GM18520 (cell line): ENCODE measurements around the gene BIRC6.
"Not testable (repeated sequence)": the region's sequence is repeated elsewhere in the genome, so short reads cannot be mapped to it uniquely, and the experiment has no call there.

Experiments
- ATAC-seq: cut with Tn5 transposase; IDR thresholded peaks from one replicate; pipeline ENCODE4 v1.9.1; 2021; ENCODE audit not compliant: unreplicated experiment

Gene BIRC6

DNA sequence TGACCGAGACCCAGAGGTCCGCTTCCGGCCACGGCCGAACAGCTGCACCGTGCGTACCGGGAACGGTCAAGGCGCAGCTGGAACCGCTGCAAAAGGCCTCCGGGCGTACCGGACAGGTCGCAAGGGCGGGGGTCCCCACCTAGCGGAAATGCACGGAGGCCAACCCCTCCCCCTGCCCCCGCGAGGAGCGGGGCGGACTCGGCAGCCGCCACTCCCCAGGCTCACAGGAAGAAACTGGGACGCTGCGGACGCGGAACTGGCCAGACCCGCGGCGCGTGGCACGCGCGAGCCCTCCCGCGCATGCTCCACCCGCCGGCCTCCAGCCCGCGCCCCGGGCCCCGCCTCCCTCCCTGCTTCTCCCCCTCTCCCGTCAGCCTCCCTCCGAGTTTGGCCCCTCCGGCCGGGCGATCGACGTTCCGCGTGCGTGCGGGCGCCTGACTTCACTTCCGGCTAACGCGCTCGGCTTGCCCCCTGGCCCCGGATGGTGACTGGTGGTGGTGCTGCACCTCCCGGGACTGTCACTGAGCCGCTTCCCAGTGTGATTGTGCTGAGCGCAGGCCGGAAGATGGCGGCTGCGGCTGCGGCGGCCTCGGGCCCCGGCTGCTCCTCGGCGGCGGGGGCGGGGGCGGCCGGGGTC lies at the start of gene BIRC6:
TSS of gene BIRC6 (plus strand) at position 343 of the 637 bp plus-strand sequence. CDS start at position 482, 139 bp downstream.
- peak; percentile 80 for ATAC-seq

GRCh38 chr2:32310577-32310976 lies 46.2 kb upstream of the BIRC6 start:
- ATAC-seq: no peak

GRCh38 chr2:32314886-32315285 lies 41.9 kb upstream of the BIRC6 start:
- no peak for ATAC-seq

DNA sequence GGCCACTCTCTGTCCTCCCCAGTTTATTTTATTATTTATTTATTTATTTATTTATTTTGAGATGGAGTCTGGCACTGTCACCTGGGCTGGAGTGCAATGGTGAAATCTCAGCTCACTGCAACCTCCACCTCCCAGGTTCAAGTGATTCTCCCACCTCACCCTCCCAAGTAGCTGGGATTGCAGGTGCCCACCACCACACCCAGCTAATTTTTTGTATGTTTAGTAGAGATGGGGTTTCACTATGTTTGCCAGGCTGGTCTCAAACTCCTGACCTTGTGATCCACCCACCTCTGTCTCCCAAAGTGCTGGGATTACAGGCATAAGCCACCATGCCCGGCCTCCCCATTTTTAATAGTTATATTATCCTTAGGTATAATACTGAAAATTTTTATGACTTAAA lies 28.1 kb upstream of the BIRC6 start:
- not testable (repeated sequence) for ATAC-seq

- ATAC-seq: not testable (repeated sequence)
These were observed 27.4 kb upstream of the BIRC6 start for GRCh38 chr2:32329180-32329980.

DNA sequence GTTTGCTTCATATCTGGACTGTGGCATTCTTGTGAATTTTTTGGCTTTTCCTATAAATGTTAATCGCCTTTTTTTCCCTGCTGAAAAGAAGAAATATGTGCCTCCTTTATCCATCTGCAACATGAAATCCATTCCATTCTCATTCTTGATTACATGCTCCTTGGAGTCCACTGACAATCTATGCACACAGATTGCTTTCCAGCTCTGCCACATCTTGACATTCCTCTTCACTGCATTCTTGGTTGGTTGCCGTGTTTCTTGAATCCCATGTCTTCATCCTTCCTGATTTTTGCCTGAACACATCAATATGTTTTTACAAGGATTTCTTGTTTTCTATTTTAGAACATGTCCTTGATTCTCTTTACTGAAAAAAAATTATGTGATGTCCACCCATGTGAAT lies 26.7 kb upstream of the BIRC6 start:
- no peak for ATAC-seq

GRCh38 chr2:32342801-32343200 lies 14.0 kb upstream of the BIRC6 start:
- no peak for ATAC-seq

DNA sequence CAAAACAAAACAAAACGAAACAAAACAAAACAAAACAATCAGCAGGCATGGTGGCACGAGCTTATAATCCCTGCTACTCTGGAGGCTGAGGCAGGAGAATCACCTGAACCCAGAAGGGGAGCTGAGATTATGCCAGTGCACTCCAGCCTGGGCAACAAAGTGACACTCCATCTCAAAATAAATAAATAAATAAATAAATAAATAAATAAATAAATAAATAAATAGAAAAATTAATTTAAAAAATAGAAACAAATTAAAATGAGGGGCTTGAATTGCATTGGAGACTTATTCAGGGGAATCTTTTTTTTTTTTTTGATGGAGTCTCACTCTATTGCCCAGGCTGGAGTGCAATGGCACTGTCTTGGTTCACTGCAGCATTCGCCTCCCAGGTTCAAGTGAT lies 6.0 kb upstream of the BIRC6 start:
- not testable (repeated sequence) for ATAC-seq

- no peak for ATAC-seq
These were observed 695 bp upstream of the BIRC6 start for GRCh38 chr2:32355976-32356680.

GRCh38 chr2:32357318-32358110 lies 691 bp downstream of the BIRC6 start:
- ATAC-seq: peak; percentile 1

- no peak for ATAC-seq
These were observed 1.3 kb downstream of the BIRC6 start for GRCh38 chr2:32358111-32358482.

DNA sequence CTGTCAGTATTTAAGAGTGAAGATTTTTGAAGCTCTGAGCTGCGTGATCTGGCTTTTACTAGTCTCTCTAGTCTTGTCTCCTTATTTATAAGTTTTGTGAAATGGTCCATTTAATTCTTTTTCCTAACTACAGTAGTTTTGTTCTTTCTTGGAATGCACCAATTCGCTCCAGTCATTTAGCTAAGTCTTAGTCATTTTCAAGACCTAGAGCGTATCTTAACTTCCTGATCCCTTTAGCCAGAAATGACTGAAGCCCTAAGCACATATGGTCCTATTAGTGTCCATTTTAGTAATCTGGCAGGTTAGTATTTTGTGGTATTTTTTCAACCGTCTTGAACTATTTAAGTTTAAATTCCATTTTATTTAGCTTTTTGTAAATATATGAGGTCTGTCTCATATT lies 3.6 kb downstream of the BIRC6 start:
- ATAC-seq: no peak

DNA sequence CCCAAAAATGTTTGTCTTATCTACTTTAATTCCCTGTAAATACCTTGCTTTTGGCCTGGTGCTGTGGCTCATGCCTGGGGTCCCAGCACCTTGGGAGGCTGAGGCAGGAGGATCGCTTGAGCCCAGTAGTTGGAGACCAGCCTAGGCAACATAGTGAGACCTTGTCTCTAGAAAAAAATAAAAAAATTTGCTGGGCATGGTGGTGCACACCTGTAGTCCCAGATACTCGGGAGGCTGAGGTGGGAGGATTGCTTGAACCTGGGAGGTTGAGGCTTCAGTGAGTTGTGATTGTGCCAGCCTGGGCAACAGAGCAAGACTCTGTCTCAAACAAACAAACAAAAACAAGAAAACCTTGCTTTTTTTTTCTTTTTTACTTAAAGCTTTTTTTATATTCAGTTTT lies 6.2 kb downstream of the BIRC6 start:
- ATAC-seq: not testable (repeated sequence)

- peak; percentile 72 for ATAC-seq
These were observed 6.8 kb downstream of the BIRC6 start for GRCh38 chr2:32363597-32363996.

DNA sequence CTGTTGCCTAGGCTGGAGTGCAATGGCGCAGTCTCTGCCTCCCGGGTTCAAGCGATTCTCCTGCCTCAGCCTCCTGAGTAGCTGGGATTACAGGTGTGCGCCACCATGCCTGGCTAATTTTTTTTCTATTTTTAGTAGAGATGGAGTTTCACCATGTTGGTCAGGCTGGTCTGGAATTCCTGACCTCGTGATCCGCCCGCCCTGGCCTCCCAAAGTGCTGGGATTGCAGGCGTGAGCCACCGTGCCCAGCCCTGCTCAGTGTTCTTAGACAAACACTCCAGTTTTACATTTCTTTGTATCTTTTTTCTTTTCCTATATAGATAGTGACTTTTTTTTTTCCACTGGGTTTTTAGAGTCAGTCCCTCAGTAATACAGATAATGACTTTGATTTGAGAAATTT lies 7.5 kb downstream of the BIRC6 start:
- ATAC-seq: not testable (repeated sequence)

- ATAC-seq: not testable (repeated sequence)
These were observed 8.9 kb downstream of the BIRC6 start for GRCh38 chr2:32365679-32366078.

DNA sequence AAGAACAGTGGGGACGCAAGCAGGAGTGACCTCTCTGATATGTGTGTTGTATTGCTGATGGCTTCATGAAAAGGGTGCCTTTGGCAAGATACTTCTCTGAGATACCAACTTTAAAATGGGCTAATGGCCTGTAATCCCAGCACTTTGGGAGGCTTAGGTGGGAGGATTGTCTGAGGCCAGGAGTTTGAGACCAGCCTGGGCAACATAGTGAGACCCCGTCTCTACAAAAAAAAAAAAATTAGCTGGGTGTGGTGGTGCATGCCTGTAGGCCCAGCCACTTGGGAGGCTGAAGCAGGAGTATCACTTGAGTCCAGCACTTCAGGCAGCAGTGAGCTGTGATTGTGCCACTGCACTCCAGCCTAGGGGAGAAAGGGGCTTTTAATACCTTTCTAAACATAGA lies 9.8 kb downstream of the BIRC6 start:
- ATAC-seq: no peak

- ATAC-seq: no peak
These were observed 12.4 kb downstream of the BIRC6 start for GRCh38 chr2:32369222-32369621.

DNA sequence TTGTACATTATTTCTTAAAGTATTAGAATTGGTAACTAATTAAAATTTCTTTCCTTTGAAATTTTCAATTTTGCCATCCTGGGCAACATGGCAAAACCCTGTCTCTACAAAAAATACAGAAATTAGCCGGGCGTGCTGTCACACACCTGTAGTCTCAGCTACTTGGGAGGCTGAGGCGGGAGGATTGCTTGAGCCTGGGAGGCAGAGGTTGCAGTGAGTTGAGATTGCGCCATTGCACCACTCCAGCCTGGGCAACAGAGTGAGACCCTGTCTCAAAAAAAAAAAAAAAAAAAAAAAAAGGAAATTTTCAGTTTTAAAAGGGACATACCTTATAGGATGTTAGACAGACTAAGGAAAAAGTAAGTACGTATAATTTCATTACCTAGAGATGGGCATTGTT lies 14.1 kb downstream of the BIRC6 start:
- ATAC-seq: not testable (repeated sequence)

DNA sequence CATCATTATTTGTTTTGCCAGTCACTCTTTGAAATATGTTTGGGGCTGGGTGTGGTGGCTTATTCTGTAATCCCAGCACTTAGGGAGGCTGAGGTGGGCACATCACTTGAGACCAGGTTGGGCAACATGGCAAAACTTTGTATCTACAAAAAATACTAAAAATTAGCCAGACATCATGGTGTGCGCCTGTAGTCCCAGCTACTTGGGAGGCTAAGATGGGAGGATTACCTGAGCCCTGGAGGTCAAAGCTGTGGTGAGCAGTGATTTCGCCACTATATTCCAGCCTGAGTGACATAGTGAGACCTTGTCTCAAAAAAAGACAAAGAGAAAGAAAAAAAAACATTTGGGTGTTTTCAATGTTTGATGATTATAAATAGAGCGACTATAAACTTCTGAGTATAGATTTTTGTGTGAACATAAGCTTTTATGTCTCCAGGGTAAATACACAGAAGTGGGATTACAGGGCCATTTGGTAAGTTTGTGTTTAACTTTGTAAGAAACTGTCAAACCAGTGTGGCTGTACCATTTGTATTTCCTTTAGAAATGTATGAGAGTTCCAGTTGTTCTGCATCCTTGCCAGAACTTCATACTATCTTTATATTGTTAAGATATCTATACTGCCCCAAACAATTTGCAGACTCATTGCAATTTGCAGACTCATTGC lies 15.8 kb downstream of the BIRC6 start:
- ATAC-seq: no peak
